Testis (tissue), 3 donors: Measurements from ENCODE around the gene TEX44. TPM values are rescaled to one million over a fixed set of nuclear protein-coding genes. Genes with fewer than 3 reads are reported as not detected.

Experiments
- DNase-seq: peaks from one replicate; pipeline ENCODE4 v3.0.0-alpha.2; 2019
- H3K27ac ChIP-seq, 2 donors: fragments of 200-600 bp; sonication (generic); one replicate each; pipeline ENCODE4 v1.5.1; 2019
- H3K27me3 ChIP-seq: fragments of 200-600 bp; sonication (generic); one replicate; pipeline ENCODE4 v1.5.1; 2019
- H3K36me3 ChIP-seq: fragments of 200-600 bp; sonication (generic); one replicate; pipeline ENCODE4 v1.5.1; 2017; ENCODE audit warnings: low read depth; ENCODE audit errors: missing control alignments
- H3K4me1 ChIP-seq: fragments of 200-600 bp; sonication (generic); one replicate; pipeline ENCODE4 v1.5.1; 2019
- H3K4me3 ChIP-seq, 2 donors: fragments of 200-600 bp; sonication (generic); one replicate each; pipeline ENCODE4 v1.5.1; 2017 to 2019
- H3K9me3 ChIP-seq: fragments of 200-600 bp; sonication (generic); one replicate; pipeline ENCODE4 v1.5.1; 2017
- CTCF ChIP-seq, 3 experiments: fragments of 450-650 bp in 2 of 3; fragments of 200-600 bp in 1 of 3; sonication (generic) in 1 of 3; IDR thresholded peaks; one replicate each; pipeline ENCODE4 v1.5.1; 2016 to 2019; ENCODE audit warnings: antibody characterized with exemption in 3 of 3, mild to moderate bottlenecking in 2 of 3, moderate library complexity in 1 of 3
- POLR2A ChIP-seq: fragments of 450-650 bp; IDR thresholded peaks from one replicate; pipeline ENCODE4 v1.6.1; 2017; ENCODE audit warnings: antibody characterized with exemption, mild to moderate bottlenecking, moderate library complexity
- WGBS, 2 donors: methylation state at CpG; one replicate each; pipeline ENCODE4 v1.1.5; 2018; 5-methylcytosine and 5-hydroxymethylcytosine counted together
- intact Hi-C: fragments of 100-400 bp; cut with DNase I; formaldehyde crosslinking; loops from one replicate; pipeline ENCODE4 v1.15.1; 2023; ENCODE audit warnings: low total_unique reads
- polyA plus RNA-seq: library from polyadenylated mRNA; stranded (reverse); fragments of 350-450 nt; fragmentation: Illumina TruSeq; extraction: RNeasy Lipid Tissue Mini Kit (QIAGEN cat#74804); gene quantifications from one replicate; pipeline ENCODE4 v1.2.3, GENCODE V29; 2014; ENCODE audit warnings: low read depth, low replicate concordance; ENCODE audit not compliant: insufficient read depth
- total RNA-seq, 2 donors: library from RNA; depleted of rRNA; stranded (reverse); fragments of >200 nt; gene quantifications; one replicate each; pipeline ENCODE4 v1.2.3, GENCODE V29; 2016

Gene TEX44
- total and polyA plus RNA-seq, 3 donors from 2014 or later: 84.4 to 248 (median 166) TPM

GRCh38 chr2:231589656-231590055 lies 3.0 kb upstream of the TEX44 start:
- Histone ChIP-seq H3K4me3 (no peak overlapping the region), H3K27ac (no peak overlapping the region), H3K36me3 (no peaks in the 10 kb centered on the region), H3K9me3 (no peaks in the 10 kb centered on the region), H3K27me3 (no peaks in the 10 kb centered on the region), H3K4me1 (no peaks in the 10 kb centered on the region)
- DNase-seq: no peak
- TF ChIP-seq CTCF (IDR thresholded peaks at IDR 0.05) (no peak), POLR2A (no peak)
- intact Hi-C loops: no loop called here
- 75 to 76% methylated on average over 7 of the region's 7 CpGs for WGBS, 2 donors

DNA sequence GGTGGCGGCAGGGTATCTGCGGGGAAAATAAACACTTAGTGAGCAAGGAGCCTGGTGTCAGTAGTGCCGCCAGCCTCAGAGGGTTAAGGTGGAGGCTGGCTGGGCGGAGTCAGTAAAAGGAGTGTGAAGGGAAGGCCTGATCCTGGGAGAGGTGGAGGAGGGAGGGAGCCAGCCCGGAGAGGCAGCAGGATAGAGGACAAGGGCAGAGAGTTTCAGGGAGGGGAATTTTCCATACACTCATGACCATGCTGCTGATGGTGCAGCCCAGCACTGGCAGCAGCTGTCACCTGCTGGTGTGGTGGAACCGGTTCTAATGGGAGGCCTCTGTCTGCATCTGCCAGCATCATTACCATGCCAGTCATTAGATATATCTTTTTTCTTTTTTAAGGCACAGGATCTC lies 2.0 kb upstream of the TEX44 start:
- no peaks in the 10 kb centered on the region for H3K4me1 ChIP-seq
- H3K27me3 ChIP-seq: no peaks in the 10 kb centered on the region
- intact Hi-C loops: no loop called here
- H3K27ac ChIP-seq: no peak overlapping the region
- whole genome bisulfite sequencing, 2 donors: 75 to 76% methylated on average over 6 of the region's 6 CpGs
- H3K9me3 ChIP-seq: no peaks in the 10 kb centered on the region
- no peak for TF ChIP-seq CTCF (IDR thresholded peaks at IDR 0.05)
- DNase-seq: no peak
- no peak overlapping the region for H3K4me3 ChIP-seq
- no peaks in the 10 kb centered on the region for H3K36me3 ChIP-seq

GRCh38 chr2:231593666-231594065 lies 1.0 kb downstream of the TEX44 start:
- Histone ChIP-seq H3K4me1 (no peaks in the 10 kb centered on the region), H3K36me3 (no peaks in the 10 kb centered on the region), H3K27me3 (no peaks in the 10 kb centered on the region), H3K27ac (no peak overlapping the region), H3K4me3 (no peak overlapping the region), H3K9me3 (no peaks in the 10 kb centered on the region)
- no peak for TF ChIP-seq POLR2A
- TF ChIP-seq CTCF (IDR thresholded peaks at IDR 0.05): no peak
- no peak for DNase-seq
- WGBS, 2 donors: 94 to 95% methylated on average over 4 to 14 of the region's 16 CpGs
- intact Hi-C loops: no loop called here

- no peak overlapping the region for H3K4me3 ChIP-seq
- 69 to 94% methylated on average over 8 to 18 of the region's 18 CpGs for WGBS, 2 donors
- H3K4me1 ChIP-seq: peaks cover 9% of the 10 kb centered on the region
- DNase-seq: peak; percentile 28
- intact Hi-C loops: no loop called here
- no peak overlapping the region for H3K27ac ChIP-seq
- no peak for TF ChIP-seq POLR2A
- no peak for TF ChIP-seq CTCF (IDR thresholded peaks at IDR 0.05)
- H3K27me3 ChIP-seq: no peaks in the 10 kb centered on the region
- H3K9me3 ChIP-seq: no peaks in the 10 kb centered on the region
- no peaks in the 10 kb centered on the region for H3K36me3 ChIP-seq
Observed at GRCh38 chr2:231597014-231597611, 4.4 kb downstream of the TEX44 start.

DNA sequence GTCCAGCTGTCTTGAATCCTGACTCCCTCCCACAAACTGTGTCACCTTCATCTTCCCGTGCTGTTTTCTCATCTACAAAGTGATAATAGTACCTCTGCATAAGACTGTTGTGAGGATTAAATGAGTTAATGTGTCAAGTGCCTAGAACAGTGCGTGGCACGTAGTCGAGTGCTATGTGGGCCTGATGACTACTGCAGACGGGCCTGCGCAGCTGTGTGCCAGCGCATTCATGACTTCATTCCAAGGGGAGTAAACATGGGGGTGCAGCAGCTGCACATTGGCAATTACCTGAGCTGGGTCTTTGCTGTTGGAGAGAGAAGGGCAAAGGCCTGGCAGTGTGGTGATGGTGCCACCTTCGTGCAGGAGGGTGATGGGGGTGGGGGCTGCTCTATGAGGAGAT lies 5.0 kb downstream of the TEX44 start:
- intact Hi-C loops: no loop called here
- peaks cover 9% of the 10 kb centered on the region for H3K4me1 ChIP-seq
- no peak for DNase-seq
- H3K36me3 ChIP-seq: no peaks in the 10 kb centered on the region
- H3K4me3 ChIP-seq: no peak overlapping the region
- H3K9me3 ChIP-seq: no peaks in the 10 kb centered on the region
- TF ChIP-seq CTCF (IDR thresholded peaks at IDR 0.05): no peak
- TF ChIP-seq POLR2A: no peak
- WGBS, 2 donors: 83 to 84% methylated on average over 7 to 8 of the region's 8 CpGs
- no peak overlapping the region for H3K27ac ChIP-seq
- no peaks in the 10 kb centered on the region for H3K27me3 ChIP-seq
